VCaP (cell line): ENCODE data around the gene PIK3CB.

ENCODE experiments used
- H3K27ac ChIP-seq: fragments of 450-650 bp; 2 replicates; pipeline ENCODE4 v1.5.1; 2017
- CTCF ChIP-seq: fragments of 450-650 bp; conservative IDR thresholded peaks from 2 replicates; pipeline ENCODE4 v1.5.1; 2017; ENCODE audit warnings: mild to moderate bottlenecking, moderate library complexity

PIK3CB gene

GRCh38 chr3:138694287-138695007, 140.3 kb downstream of the PIK3CB start:
- TF ChIP-seq CTCF, result no peak
- no peak overlapping the region for H3K27ac ChIP-seq

GRCh38 chr3:138692152-138692551, 142.6 kb downstream of the PIK3CB start:
- TF ChIP-seq CTCF, result no peak

GRCh38 chr3:138691351-138691750, 143.4 kb downstream of the PIK3CB start:
- no peak for TF ChIP-seq CTCF
- no peak overlapping the region for H3K27ac ChIP-seq

More at GRCh38 chr3:138692152-138692551, 142.6 kb downstream of the PIK3CB start:
- no peak overlapping the region for H3K27ac ChIP-seq

GRCh38 chr3:138690036-138690435, 144.7 kb downstream of the PIK3CB start:
- no peak for TF ChIP-seq CTCF
- no peak overlapping the region for H3K27ac ChIP-seq

- peak overlapping the region; percentile 83 for H3K27ac ChIP-seq
- TF ChIP-seq CTCF, result peak; percentile 22; the same call in 1 of the 2 replicates
Measured at GRCh38 chr3:138688871-138689299, 145.8 kb downstream of the PIK3CB start.

GRCh38 chr3:138687236-138687635, 147.5 kb downstream of the PIK3CB start:
- peak overlapping the region; percentile 83 for H3K27ac ChIP-seq

GRCh38 chr3:138686771-138687221, 147.9 kb downstream of the PIK3CB start:
- peak overlapping the region; percentile 83 for H3K27ac ChIP-seq
- TF ChIP-seq CTCF, result no peak

More at GRCh38 chr3:138687236-138687635, 147.5 kb downstream of the PIK3CB start:
- TF ChIP-seq CTCF, result no peak
